ENCODE data around the gene MAMDC4.
"Not testable (repeated sequence)": the region's sequence is repeated elsewhere in the genome, so short reads cannot be mapped to it uniquely, and the experiment has no call there.

MAMDC4 gene

GRCh38 chr9:136868644-136869043, 16.5 kb downstream of the MAMDC4 start:
- Histone ChIP-seq H3K27me3 (ENCODE audit: insufficient read depth, low read length, poor library complexity) (no peaks in the 10 kb centered on the region), H3K9ac (ENCODE audit: low read depth, low read length) (no peak overlapping the region), H3K9me3 (ENCODE audit: insufficient read depth, low read length, severe bottlenecking) (peaks cover 12% of the 10 kb centered on the region), H3K4me2 (ENCODE audit: insufficient read depth, low read length) (no peak overlapping the region), H4K20me1 (ENCODE audit: insufficient read depth, low read length) (peaks cover 9% of the 10 kb centered on the region), H3K4me1 (ENCODE audit: insufficient read depth, low read length) (peaks cover 28% of the 10 kb centered on the region), H2AFZ (ENCODE audit: low read depth, low read length) (no peak overlapping the region), H3K27ac (ENCODE audit: low read length) (no peak overlapping the region), H3K36me3 (ENCODE audit: insufficient read depth, low read length) (peaks cover 4% of the 10 kb centered on the region), H3K79me2 (ENCODE audit: insufficient read depth, low read length) (peaks cover 32% of the 10 kb centered on the region), H3K4me3 (ENCODE audit: low read depth in 1 of 2, low read length in 2 of 2) (no peak overlapping the region)
- ATAC-seq (ENCODE audit: insufficient read depth, low read depth), result no peak
- DNase-seq, result no peak
- no peak for TF ChIP-seq EZH2 (IDR thresholded peaks at IDR 0.05; ENCODE audit: borderline replicate concordance, low read depth, low read length, severe bottlenecking)
- no peak for TF ChIP-seq CTCF (IDR thresholded peaks at IDR 0.05; ENCODE audit: borderline replicate concordance, extremely low read depth, low read length, poor library complexity, severe bottlenecking)

- not testable (repeated sequence) for H2AFZ ChIP-seq (ENCODE audit: low read depth, low read length); H3K4me2 ChIP-seq (ENCODE audit: insufficient read depth, low read length); H3K27ac ChIP-seq (ENCODE audit: low read length); H3K27me3 ChIP-seq (ENCODE audit: insufficient read depth, low read length, poor library complexity); H3K9ac ChIP-seq (ENCODE audit: low read depth, low read length); H3K4me3 ChIP-seq (ENCODE audit: low read depth in 1 of 2, low read length in 2 of 2); H3K36me3 ChIP-seq (ENCODE audit: insufficient read depth, low read length); H4K20me1 ChIP-seq (ENCODE audit: insufficient read depth, low read length); DNase-seq; ATAC-seq (ENCODE audit: insufficient read depth, low read depth)
- Histone ChIP-seq H3K79me2 (ENCODE audit: insufficient read depth, low read length) (peaks cover 24% of the 10 kb centered on the region), H3K9me3 (ENCODE audit: insufficient read depth, low read length, severe bottlenecking) (peaks cover 12% of the 10 kb centered on the region), H3K4me1 (ENCODE audit: insufficient read depth, low read length) (peaks cover 21% of the 10 kb centered on the region)
Observed at GRCh38 chr9:136869611-136870010, 17.5 kb downstream of the MAMDC4 start.

DNA sequence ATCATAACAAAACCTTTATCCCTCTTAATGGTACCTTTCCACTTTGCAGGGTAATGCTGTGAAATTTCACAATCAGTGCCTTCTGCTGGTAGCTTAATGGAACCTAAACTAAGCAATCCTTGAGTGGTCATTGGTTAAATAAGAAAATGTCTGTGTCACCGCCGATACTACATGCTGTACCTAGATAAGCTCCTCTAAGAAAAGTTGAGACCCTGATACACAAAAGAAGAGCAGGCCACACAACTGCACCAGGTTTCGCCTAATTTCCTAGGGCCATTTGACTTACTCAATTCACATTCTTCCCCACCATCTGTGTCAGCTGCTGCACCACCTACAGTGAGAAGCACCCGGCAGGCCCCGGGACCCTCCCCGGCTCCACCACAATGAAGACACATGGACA, 23.0 kb downstream of the MAMDC4 start:
- H2AFZ ChIP-seq (ENCODE audit: low read depth, low read length), result no peak overlapping the region
- H3K4me2 ChIP-seq (ENCODE audit: insufficient read depth, low read length), result no peak overlapping the region
- no peaks in the 10 kb centered on the region for H3K36me3 ChIP-seq (ENCODE audit: insufficient read depth, low read length)
- no peak overlapping the region for H3K9ac ChIP-seq (ENCODE audit: low read depth, low read length)
- H4K20me1 ChIP-seq (ENCODE audit: insufficient read depth, low read length), result no peaks in the 10 kb centered on the region
- TF ChIP-seq EZH2 (IDR thresholded peaks at IDR 0.05; ENCODE audit: borderline replicate concordance, low read depth, low read length, severe bottlenecking) (no peak), CTCF (IDR thresholded peaks at IDR 0.05; ENCODE audit: borderline replicate concordance, extremely low read depth, low read length, poor library complexity, severe bottlenecking) (no peak)
- ATAC-seq (ENCODE audit: insufficient read depth, low read depth) (no peak), DNase-seq (no peak)
- no peaks in the 10 kb centered on the region for H3K4me1 ChIP-seq (ENCODE audit: insufficient read depth, low read length)
- H3K79me2 ChIP-seq (ENCODE audit: insufficient read depth, low read length), result no peaks in the 10 kb centered on the region
- H3K27ac ChIP-seq (ENCODE audit: low read length), result no peak overlapping the region
- H3K27me3 ChIP-seq (ENCODE audit: insufficient read depth, low read length, poor library complexity), result no peaks in the 10 kb centered on the region
- peaks cover 12% of the 10 kb centered on the region for H3K9me3 ChIP-seq (ENCODE audit: insufficient read depth, low read length, severe bottlenecking)
- H3K4me3 ChIP-seq (ENCODE audit: low read depth in 1 of 2, low read length in 2 of 2), result no peak overlapping the region

DNA sequence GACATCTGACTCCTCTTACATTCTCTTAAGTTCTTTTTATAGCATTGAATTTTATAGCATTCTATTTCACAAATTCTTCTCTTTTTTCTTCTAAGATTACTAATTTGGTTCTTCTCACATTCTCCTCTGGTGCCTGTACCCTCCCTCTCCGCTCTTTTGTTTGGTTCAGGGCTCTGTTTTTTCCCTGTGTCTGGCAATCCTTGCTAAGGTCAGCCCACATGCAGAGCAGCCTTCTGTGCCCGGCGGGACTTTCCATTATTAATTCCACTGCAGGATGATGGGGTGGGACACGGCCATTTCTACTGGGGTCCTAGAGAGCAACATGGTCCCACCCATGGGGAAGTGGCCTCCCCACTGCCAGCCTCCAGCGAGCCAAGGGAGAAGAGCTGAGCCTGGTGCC, 24.3 kb downstream of the MAMDC4 start:
- H3K79me2 ChIP-seq (ENCODE audit: insufficient read depth, low read length), result no peaks in the 10 kb centered on the region
- TF ChIP-seq CTCF (IDR thresholded peaks at IDR 0.05; ENCODE audit: borderline replicate concordance, extremely low read depth, low read length, poor library complexity, severe bottlenecking), result no peak
- TF ChIP-seq EZH2 (IDR thresholded peaks at IDR 0.05; ENCODE audit: borderline replicate concordance, low read depth, low read length, severe bottlenecking), result no peak
- no peak overlapping the region for H3K4me2 ChIP-seq (ENCODE audit: insufficient read depth, low read length)
- H3K27me3 ChIP-seq (ENCODE audit: insufficient read depth, low read length, poor library complexity), result no peaks in the 10 kb centered on the region
- no peak for ATAC-seq (ENCODE audit: insufficient read depth, low read depth)
- H3K4me1 ChIP-seq (ENCODE audit: insufficient read depth, low read length), result no peaks in the 10 kb centered on the region
- no peaks in the 10 kb centered on the region for H3K36me3 ChIP-seq (ENCODE audit: insufficient read depth, low read length)
- no peak overlapping the region for H2AFZ ChIP-seq (ENCODE audit: low read depth, low read length)
- H3K9ac ChIP-seq (ENCODE audit: low read depth, low read length), result no peak overlapping the region
- no peak for DNase-seq
- peaks cover 12% of the 10 kb centered on the region for H3K9me3 ChIP-seq (ENCODE audit: insufficient read depth, low read length, severe bottlenecking)
- H3K27ac ChIP-seq (ENCODE audit: low read length), result no peak overlapping the region
- H3K4me3 ChIP-seq (ENCODE audit: low read depth in 1 of 2, low read length in 2 of 2), result no peak overlapping the region
- no peaks in the 10 kb centered on the region for H4K20me1 ChIP-seq (ENCODE audit: insufficient read depth, low read length)

All from DND-41 (cell line).